Activated CD4-positive, alpha-beta T cell treated with anti-CD3 and anti-CD28 coated beads for 48 hours (primary cell): ENCODE measurements around the gene FER1L5.
"Not testable (repeated sequence)": the region's sequence is repeated elsewhere in the genome, so short reads cannot be mapped to it uniquely, and the experiment has no call there.

Experiments
- DNase-seq: peaks from one replicate; pipeline ENCODE4 v3.0.0-alpha.2; 2020

FER1L5 gene

DNA sequence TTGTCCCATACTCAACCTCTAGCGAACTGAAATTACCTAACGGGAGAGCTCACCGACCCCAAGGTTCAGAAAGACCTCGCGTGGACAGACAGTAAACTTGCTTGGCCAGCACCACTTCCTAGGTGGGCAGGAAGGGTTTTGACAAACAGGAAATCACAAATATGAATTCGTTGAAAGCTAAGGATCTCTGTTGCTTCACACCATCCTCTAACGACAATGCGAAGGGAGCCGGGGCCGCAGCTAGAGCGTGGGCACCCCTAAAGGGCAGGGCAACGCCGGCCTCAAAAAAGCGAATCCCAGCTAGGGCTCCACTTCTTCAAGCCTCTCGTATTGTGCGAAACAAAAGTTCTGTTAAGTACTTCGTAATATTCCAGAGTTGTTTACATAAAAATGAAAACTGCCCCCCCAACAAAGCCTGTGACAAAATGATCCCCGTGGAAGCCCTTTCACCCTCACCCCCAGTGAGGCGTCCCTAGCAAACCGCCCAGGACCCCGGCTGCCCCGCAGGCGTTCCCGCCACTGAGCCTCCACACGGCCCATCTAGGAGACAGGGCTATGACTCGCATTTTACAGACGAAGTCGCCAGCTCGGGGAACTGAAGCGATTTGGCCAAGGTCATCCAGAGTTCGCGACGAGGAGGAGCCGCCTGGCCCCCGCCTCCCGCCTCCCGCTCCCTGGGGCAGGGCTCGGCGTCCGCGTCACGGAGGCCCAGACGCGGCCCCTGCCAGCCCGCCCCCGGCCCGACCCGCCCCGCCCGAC lies 5.0 kb upstream of the FER1L5 start:
- DNase-seq: peak; percentile 90

DNA sequence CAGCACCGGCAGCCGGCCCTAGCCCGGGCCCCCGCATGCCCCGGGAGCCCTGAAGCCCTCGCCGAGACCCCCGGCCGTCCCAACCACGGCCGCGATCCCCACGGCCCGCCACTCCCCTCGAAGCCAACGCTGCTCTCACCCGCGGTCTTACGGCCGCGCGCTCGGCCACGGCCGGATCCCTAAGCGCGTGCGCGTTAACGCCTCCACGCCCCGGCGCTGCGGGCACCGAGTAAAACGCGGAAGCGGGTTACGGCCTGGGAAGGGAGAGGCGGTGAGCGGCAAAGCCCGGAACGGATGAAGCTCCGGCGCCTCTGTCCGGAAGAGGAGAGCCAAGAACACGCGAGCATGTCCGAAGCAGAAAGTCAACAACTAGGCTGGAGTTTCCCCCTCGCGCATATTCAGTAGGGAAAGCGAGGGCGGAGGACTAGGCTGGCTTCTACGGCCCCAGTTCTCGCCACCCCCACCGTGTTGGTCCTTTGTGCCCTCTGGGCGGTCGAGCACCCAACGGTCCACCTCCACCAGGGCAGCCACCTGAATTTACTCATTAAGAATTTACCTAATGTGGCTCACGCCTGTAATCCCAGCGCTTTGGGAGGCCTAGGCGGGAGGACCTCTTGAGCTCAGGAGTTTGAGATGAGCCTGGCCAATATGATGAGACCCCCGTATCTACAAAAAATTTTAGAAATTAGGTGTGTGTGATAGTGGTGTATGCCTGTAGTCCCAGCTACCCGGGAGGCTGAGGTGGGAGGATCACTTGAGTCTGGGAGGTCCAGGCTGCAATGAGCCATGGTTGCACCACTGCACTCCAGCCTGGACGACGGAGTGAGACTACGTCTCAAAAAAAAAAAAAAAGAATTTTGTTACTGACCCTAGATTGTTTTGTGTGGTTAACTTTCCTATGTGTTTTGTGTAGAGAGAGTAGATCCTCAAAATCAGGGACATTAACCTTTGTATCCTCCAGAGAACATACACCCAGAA lies 4.1 kb upstream of the FER1L5 start, which contains the start of gene KANSL3:
Gene KANSL3 (minus strand): TSS at position 169 of the 978 bp plus-strand sequence. CDS start 1,177 bp downstream, outside the sequence.
- peak; percentile 93 for DNase-seq

DNA sequence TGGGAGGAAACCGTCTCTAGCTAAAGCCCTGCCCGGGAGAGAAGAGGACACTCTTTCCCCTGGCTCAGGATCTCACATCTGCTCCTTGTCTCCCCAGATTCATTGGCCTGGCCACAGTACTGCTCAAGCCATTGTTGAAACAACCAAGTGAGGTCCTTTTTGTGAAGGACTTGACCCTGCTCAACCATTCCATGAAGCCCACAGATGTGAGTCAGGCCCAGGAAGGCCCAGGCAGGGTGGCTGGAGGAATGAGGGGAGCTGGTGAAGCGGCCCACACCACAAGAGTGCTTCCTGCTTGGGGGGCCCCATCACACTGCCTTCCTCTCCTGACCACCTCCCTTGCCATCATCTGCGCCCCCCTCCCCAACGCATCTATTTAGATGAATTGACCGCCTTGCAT lies 5.1 kb downstream of the FER1L5 start:
- DNase-seq: no peak

DNA sequence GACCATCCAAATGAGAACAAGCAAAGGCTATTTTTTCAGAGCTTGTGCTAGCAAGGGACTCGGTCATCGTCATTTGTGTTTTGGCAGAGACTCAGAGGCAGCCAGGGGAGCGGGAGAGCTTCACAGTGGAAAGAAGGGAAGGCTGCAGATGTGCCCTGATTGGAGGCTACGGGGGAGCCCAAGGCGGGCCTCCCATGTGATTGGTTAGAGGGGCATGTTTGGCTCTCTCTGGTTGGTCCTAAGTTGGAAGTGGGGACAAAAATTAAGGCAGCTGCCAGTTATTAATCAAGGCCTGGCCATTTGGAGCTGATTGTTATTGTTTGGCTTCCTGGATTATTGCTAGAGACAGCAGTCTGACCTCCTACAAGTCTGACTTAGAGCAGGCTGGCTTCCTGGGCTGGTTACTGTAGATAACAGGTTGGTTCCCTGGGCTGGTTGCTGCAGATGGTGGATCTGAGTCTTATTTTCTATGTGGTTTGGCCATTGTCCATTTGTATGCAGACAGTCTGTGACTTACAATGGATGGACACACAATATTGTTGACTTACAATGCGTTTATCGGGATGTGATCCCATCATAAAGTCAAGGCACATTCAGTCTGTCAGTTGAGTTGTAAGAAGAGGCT lies 5.9 kb downstream of the FER1L5 start:
- no peak for DNase-seq

DNA sequence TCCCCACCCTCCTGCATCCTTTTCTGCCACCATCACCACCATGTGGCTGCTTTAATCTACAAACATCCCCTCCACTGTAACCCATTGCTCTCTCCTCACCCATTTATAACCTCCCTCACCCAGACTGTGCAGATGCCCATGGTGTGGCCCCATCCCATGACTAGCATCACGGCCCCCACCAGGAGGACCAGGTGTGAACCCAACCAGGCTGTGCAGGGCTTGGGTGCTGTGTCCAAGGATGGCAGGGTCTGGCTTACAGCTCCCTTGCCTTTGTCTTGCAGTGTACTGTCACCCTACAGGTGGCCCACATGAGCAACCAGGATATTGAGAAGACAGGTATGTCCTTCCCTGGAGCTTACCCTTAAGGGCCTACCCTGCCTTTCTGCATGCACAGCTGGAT lies 6.8 kb downstream of the FER1L5 start:
- DNase-seq: no peak

DNA sequence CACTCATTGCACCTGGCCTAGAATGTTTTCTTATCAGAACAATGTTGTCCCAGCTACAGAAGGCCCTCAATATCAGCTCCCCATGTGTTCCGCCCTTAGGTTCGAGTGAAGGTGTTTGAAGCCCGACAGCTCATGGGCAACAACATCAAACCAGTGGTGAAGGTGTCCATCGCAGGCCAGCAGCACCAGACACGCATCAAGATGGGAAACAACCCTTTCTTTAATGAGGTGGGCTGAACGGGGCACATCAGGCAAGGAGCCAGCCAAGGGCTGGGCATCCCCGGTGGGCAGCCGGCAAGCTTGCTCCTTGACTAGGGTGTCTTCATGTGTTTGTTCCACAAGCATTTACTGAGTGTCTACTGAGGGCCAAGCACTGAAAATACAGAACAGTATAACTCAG lies 9.2 kb downstream of the FER1L5 start:
- DNase-seq: no peak

DNA sequence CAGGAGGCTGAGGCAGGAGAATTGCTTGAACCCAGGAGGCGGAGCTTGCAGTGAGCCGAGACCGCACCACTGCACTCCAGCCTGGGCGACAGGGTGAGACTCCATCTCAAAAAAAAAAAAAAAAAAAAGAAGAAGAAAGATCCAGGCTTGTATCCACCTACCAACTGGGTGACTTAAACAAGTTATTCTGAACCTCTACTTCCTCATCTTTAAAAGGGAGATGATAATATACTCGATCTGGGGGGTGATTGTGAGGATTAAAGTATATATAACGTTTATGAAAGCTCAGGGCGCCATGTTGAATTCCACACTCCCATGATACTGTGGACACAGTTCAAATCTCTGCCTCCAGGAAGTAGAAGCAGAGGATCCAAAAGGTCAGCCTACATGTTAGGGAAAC lies 12.2 kb downstream of the FER1L5 start:
- not testable (repeated sequence) for DNase-seq

DNA sequence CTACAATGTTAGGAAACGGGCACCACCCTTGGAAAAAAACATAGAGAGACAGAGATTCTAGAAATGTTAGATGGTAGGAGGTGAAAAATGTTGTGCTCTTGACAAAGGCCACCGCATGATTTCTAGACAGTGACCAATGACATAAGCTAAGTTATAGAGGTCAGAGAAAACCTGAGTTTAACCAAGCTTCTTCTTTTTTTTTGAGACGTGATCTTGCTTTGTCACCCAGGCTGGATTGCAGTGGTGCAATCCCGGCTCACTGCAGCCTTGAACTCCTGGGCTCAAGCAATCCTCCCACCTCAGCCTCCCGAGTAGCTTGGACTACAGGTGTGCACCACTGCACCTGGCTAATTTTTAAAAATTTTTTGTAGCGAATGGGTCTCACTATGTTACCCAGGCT lies 13.0 kb downstream of the FER1L5 start:
- no peak for DNase-seq

DNA sequence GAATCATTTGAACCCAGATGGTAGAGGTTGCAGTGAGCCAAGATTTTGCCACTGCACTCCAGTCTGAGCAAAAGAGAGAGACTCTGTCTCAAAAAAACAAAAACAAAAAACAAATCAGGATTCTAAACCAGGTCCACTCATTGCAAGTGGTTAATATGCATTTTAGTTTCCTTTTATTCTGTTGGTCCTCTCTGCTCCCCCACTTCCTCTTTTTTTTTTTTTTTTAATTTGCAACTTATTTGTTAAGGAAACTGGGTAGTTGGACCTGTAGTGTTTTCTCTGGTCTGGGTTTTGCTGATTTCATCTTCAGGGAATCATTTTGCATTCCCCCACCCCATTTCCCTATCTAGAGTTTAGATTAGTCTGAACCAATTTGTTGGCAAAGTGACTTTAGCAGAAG lies 14.0 kb downstream of the FER1L5 start:
- DNase-seq: no peak

DNA sequence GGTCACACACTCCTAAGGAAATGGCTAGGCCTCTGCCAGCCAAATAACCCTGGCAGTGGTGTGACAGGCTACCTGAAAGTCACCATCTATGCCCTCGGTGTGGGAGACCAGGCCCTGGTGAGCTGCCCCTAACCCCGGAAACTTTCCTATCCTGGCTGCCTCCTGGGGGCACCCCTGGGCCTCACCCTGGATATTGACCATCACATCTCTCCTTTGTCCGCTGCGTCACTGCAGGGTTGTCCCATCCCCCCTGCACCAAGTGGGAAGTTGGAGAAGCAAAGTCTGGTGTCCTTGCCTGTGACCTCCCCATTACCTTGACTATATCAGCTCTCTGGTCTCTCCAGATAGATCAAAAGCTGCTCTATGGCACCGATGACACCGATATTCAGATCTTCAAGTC lies 18.8 kb downstream of the FER1L5 start:
- no peak for DNase-seq

DNA sequence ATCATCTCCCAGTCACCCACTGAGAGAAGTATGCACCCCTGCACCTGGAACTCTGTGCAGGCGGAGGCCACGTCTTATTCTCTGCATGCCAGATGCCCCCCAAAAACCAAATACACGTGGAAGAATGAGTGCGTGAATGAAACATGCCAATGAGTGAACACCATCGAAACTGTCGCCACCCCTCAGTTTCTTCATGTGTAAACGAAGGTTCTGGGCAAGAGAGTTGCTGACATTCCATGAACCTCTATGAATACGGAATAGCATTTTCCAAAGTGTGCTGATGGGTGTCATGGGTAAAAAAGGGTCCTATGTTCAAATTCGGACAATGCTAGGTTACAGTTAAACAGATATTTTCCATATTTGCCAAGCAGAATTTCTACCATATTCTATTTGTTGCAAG lies 19.8 kb downstream of the FER1L5 start:
- no peak for DNase-seq

DNA sequence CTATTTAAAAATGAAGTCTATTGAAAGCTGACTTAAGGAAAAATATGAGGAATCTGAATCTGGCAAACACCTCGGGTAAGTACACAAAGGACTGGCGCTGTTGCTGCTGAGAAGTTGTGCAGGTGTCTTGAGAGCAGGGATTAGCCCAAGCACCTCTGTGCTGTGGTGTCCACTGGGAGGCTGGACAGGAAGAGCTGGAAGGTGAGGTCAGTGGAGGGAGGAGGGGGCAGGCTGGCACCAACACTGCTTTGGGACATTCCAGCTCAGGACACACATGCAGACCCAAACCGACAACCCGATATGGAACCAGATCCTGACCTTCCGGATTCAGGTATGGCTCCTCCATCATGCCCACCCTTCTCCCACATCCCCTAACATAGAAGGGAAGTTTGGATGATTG lies 20.6 kb downstream of the FER1L5 start:
- no peak for DNase-seq

DNA sequence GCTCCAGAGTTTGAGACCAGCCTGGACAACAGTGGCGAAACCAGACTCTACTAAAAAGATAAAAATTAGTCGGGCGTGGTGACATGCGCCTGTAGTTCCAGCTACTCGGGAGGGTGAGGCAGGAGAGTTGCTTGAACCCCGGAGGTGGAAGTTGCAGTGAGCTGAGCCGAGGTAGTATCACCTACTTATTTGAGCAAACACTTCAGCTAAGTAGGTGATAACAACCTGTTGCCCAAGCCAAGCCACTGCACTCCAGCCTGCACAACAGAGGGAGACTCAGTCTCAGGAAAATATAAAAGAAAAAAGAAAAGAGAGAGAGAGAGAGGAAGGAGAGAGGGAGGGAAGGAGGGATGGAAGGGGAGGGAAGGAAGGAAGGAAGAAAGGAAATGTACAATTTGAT lies 21.3 kb downstream of the FER1L5 start:
- no peak for DNase-seq

DNA sequence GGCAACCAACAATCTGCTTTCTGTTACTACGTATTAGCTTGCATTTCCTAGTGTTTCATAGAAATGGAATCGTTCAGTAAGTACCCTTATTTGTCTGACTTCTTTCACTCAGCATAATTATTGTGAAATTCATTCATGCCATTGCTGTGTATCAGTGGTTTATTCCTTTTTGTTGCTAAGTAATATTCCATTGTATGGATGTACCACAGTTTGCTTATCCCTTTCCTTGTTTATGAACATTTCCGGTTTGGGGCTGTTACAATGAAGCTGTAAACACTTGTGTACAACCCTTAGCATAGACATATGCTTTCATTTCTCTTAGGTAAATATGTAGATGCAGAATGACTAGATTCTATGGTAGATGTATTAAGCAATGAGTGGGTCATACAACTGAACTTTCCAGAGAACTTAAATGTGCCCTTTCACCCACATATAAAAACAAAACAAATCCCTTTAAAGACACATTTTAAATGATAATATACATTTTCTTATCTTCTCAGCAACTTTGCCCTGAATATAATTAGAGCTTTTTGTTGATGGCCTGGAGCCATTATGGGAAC lies 21.9 kb downstream of the FER1L5 start:
- no peak for DNase-seq

DNA sequence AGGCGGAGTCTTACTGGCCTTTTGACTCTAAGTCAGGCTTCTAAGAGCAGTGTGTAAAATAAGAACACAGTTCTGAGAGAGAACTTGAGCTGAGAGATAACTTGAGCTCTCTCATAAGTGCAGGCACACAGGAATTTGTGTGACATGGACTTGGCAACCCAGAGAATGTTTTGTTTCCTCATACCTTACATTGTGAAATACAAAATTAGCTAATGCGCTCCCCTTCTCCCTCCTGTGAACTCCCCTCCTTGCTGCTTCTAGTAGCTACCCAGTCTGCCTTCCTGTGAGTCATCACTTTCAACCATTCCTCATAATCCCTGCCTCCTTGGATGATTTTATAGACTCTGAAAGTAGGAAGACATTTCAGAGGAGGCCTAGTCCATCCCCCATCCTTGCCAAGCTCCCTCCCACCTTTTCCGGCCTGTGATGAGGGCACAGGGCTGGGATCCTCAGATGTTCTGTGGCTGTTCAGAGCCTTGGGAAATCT lies 22.6 kb downstream of the FER1L5 start:
- DNase-seq: no peak

DNA sequence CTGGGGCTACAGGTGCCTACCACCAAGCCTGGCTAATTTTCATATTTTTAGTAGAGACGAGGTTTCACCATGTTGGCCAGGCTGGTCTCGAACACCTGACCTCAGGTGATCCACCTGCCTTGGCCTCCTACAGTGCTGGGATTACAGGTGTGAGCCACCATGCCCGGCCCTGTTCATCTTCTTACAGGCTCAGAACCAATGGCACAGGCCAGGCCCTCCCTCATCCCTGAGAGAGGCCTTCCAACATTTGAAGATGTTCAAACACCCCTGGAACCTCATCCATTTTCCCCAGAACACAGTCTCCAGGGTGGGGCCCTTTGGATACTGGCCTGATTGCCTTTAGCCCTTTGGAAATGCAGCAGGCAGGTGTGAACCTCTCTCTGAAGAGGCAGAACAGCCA lies 23.2 kb downstream of the FER1L5 start:
- not testable (repeated sequence) for DNase-seq

DNA sequence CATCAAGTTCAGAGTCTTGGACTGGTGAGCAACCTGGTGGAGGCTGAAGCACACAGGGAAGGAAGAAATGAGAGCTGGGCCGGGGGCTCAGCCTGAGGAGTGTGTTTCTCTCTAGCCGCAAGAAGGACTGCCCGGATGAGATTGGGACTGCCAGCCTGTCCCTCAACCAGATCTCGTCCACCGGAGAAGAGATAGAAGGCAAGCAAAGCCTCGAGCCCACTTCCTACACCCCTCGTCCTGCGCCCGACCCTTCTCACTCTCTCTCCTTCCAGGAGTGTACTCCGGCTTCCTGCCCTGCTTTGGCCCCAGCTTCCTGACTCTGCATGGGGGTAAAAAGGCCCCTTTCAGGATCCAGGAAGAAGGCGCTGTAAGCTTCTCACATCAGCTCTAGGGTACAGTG lies 26.2 kb downstream of the FER1L5 start:
- no peak for DNase-seq

DNA sequence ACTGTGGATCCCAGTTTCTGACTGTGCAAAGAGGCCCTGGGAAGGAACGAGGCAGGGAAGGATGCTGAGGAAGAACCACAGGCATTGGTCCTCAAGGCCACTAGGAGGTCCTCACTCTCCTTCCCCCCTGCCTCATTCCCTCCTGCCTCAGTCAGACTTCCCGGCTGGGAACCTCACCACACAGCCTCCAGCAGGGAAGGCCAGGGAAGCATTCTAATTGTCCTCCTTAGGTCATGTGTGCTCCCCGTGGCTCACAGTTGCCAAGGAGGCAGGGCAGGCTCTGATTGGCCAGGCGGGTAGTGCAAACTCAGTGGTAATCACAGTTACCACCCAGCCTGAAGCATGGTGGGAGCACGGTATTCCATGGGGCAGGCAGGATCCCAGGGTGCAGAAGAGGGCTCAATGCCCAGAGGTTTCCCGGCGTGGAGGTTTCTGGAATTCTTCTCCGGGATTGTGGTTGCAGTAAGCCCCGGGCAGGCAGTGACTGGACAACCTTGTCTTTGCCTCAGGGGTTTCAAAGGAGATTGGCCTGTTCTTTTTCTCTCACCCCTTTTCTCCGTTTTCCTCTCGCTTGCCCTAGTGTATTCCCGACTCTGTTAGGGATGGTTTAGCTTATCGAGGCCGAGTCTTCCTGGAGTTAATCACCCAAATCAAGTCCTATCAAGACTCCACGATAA lies 27.1 kb downstream of the FER1L5 start:
- no peak for DNase-seq

DNA sequence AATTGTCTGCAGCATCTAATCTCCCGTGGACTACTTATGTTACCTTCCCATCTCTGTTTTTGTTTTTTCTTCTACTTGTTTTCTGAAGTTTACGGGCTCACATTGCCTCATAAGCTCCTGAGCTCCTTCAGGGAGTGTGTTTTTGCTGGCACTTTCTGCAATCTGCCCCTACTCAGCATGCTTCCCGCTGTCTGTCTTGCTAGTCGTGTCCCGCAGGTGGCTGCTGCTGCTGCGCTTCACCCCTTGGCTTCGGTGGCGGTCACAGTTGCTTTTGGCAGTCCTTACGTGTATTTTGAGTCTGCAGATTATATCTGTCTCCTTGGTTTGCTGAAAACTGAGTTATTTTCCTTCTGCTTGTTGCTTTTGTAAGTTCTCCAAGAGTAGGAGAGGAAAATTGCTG lies 37.3 kb downstream of the FER1L5 start:
- DNase-seq: no peak

DNA sequence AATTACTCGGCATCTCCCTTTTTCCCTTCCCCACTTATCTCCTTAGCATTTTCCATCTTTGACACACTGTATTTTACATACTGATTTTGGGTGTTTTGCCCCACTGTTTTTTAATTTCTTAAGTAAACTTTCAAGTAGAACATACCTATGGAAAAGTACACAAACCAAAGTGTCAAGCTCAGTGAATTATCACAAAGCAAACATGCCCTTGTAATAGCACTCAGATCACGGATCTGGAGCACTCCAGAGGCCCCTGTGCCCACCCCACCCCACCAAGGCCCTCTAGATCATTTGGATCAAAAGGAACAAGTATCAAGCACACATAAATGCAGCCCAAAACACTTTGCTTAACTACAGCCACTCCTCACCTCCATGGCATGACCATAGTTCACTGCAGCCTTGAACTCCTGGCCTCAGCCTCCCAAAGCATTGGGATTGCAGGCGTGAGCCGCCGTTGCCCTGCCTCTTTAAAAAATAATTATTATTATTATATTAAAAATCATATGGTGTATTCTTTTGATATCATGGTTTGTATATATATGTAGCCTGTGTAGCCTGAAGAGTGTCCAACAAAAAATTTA lies 38.1 kb downstream of the FER1L5 start:
- no peak for DNase-seq

DNA sequence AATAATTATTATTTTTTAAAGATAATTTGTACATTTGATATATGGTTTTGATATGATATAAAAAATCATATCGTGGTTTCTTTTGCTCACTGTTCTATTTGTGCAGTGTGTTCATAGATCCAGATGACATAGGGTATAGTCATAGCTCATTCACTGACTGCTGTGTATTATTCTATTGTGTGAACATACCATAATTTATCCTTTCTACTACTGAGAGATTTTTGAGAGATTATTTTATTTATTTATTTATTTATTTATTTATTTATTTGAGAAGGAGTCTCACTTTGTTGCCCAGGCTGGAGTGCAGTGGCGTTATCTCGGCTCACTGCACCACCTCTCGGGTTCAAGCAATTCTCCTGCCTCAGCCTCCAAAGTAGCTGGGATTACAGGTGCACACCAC lies 39.0 kb downstream of the FER1L5 start:
- DNase-seq: no peak

DNA sequence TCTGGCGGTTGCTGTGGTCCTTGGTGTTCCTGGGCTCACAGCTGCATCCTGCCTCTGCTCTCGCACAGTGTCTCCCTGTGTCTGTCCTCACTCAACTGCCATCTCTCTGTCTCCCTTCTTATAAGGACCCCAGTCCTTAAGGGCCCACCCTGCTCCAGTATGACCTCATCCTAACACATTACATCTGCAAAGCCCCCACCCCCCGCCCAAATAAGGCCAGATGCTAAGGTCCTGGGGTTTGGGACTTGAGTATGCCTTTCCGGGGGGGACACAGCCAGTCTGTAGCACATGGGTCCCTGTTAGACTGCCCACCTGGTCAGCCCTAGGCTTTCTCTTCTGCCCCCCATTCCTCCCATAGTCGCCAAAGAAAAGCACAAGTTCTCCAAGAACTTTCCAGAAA lies 40.7 kb downstream of the FER1L5 start:
- no peak for DNase-seq
